ENCODE results near the gene KIAA0513.

The KIAA0513 gene

DNA sequence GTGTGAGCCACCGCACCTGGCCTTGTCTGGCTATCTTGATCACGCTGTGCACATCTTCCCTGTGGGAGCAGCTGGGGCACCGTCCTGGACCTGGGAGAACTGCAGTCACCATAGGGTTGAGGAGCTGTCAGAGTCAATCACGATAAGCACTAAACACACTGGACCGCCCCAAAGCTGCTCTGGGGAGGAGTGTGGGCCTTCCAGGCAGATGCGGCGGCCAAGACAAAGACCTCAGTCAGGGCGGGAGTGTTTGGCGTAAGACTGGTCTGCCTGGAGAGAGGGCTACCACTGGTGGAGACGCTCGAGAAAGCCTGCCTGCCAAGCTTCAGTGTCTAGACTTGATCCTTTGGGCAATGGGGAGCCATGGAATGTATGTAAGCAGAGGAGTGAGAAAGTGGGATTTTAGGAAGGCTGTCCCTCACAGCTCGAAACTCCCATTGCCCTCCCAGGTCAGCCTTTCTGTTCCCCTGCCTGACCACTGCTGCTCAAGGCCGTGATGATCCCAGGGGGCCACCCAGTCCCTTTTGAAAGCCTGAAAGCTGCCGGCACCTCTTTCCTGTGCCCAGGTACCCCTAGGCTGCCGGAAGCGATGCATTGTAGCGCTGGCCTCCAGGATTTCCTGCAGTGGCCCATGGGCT, 114.0 kb downstream of the KIAA0513 start:
- H3K4me3 ChIP-seq (ENCODE audit: low read depth, low read length): no peak overlapping the region
- TF ChIP-seq, protein P1, sequence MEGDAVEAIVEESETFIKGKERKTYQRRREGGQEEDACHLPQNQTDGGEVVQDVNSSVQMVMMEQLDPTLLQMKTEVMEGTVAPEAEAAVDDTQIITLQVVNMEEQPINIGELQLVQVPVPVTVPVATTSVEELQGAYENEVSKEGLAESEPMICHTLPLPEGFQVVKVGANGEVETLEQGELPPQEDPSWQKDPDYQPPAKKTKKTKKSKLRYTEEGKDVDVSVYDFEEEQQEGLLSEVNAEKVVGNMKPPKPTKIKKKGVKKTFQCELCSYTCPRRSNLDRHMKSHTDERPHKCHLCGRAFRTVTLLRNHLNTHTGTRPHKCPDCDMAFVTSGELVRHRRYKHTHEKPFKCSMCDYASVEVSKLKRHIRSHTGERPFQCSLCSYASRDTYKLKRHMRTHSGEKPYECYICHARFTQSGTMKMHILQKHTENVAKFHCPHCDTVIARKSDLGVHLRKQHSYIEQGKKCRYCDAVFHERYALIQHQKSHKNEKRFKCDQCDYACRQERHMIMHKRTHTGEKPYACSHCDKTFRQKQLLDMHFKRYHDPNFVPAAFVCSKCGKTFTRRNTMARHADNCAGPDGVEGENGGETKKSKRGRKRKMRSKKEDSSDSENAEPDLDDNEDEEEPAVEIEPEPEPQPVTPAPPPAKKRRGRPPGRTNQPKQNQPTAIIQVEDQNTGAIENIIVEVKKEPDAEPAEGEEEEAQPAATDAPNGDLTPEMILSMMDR (IDR thresholded peaks at IDR 0.05; ENCODE audit: control insufficient read depth, extremely low read depth, insufficient read depth): no peak
- DNase-seq (ENCODE audit: low read depth): no peak

- no peak for DNase-seq (ENCODE audit: low read depth)
- no peak overlapping the region for H3K4me3 ChIP-seq (ENCODE audit: low read depth, low read length)
- TF ChIP-seq, protein P1 (IDR thresholded peaks at IDR 0.05; ENCODE audit: control insufficient read depth, extremely low read depth, insufficient read depth): no peak
Observed at GRCh38 chr16:85142129-85142513, 114.5 kb downstream of the KIAA0513 start.

DNA sequence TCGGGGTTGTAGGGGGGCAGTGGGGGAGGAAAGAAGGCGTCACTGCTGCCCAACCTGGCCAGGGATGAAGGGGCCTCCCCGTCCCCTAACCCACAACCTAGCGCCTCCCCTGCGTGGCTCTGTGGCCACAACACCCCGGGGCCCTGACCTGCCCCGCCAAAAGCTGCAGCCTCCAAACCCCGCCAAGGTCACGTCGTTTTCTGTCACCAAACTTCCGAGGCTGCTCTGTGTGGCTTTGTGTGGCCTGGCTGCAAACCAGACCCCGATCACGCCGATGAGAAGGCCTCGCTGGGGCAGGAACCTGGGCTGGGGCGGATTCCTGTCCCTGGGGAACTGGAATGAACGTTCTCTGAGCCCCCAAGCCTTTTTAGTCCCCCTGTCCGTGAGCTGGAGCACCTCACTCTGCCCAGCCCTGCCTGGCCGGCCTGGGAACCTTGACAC, 115.2 kb downstream of the KIAA0513 start:
- TF ChIP-seq, protein P1 (IDR thresholded peaks at IDR 0.05; ENCODE audit: control insufficient read depth, extremely low read depth, insufficient read depth): no peak
- H3K4me3 ChIP-seq (ENCODE audit: low read depth, low read length): no peak overlapping the region
- DNase-seq (ENCODE audit: low read depth): no peak

Measured in LNCaP clone FGC (cell line).